Right hindlimb (tissue), 1 donor: ENCODE measurements around the gene ICAM2.

ENCODE experiments used
- DNase-seq: peaks from one replicate; pipeline ENCODE4 v3.0.0-alpha.2; 2018

The ICAM2 gene

GRCh38 chr17:63969278-63969677, 51.2 kb downstream of the ICAM2 start:
- no peak for DNase-seq

- DNase-seq = no peak
These were observed 52.5 kb downstream of the ICAM2 start for GRCh38 chr17:63967953-63968352.

- DNase-seq = no peak
These were observed 53.7 kb downstream of the ICAM2 start for GRCh38 chr17:63966646-63967264.

GRCh38 chr17:63963123-63963522, 57.3 kb downstream of the ICAM2 start:
- no peak for DNase-seq

GRCh38 chr17:63962298-63962744, 58.1 kb downstream of the ICAM2 start:
- no peak for DNase-seq

- DNase-seq = peak; percentile 76
These were observed 58.8 kb downstream of the ICAM2 start for GRCh38 chr17:63961355-63962212.

- DNase-seq = no peak
These were observed 60.0 kb downstream of the ICAM2 start for GRCh38 chr17:63960430-63960829.

GRCh38 chr17:63960006-63960405, 60.4 kb downstream of the ICAM2 start:
- DNase-seq = peak; percentile 77

- no peak for DNase-seq
These were observed 64.0 kb downstream of the ICAM2 start for GRCh38 chr17:63956296-63956920.

GRCh38 chr17:63955791-63956190, 64.6 kb downstream of the ICAM2 start:
- DNase-seq = no peak

- DNase-seq = no peak
These were observed 65.2 kb downstream of the ICAM2 start for GRCh38 chr17:63955232-63955631.

- DNase-seq = no peak
These were observed 65.9 kb downstream of the ICAM2 start for GRCh38 chr17:63954402-63955063.
